Measurements from ENCODE around the gene FSD1.
"Not testable (repeated sequence)": the region's sequence is repeated elsewhere in the genome, so short reads cannot be mapped to it uniquely, and the experiment has no call there.

Gene FSD1

GRCh38 chr19:4304538-4305256, at the start of gene FSD1:
Gene FSD1, plus strand, starts transcription at chr19:4304598. Its CDS starts 149 bp downstream, at chr19:4304747.
- in situ Hi-C loops (cut with MboI; ENCODE audit: low sequenced_read_pairs), result no loop called here

- in situ Hi-C loops (cut with MboI; ENCODE audit: low sequenced_read_pairs), result no loop called here
Observed at GRCh38 chr19:4256563-4256962, 47.8 kb upstream of the FSD1 start.

GRCh38 chr19:4257025-4257424, 47.4 kb upstream of the FSD1 start:
- in situ Hi-C loops (cut with MboI; ENCODE audit: low sequenced_read_pairs), result no loop called here

GRCh38 chr19:4258181-4258580, 46.2 kb upstream of the FSD1 start:
- in situ Hi-C loops (cut with MboI; ENCODE audit: low sequenced_read_pairs), result no loop called here

- in situ Hi-C loops (cut with MboI; ENCODE audit: low sequenced_read_pairs), result no loop called here
Observed at GRCh38 chr19:4260613-4261191, 43.7 kb upstream of the FSD1 start.

- in situ Hi-C loops (cut with MboI; ENCODE audit: low sequenced_read_pairs), result no loop called here
Observed at GRCh38 chr19:4264812-4265211, 39.6 kb upstream of the FSD1 start.

- in situ Hi-C loops (cut with MboI; ENCODE audit: low sequenced_read_pairs), result no loop called here
Observed at GRCh38 chr19:4266253-4267000, 38.0 kb upstream of the FSD1 start.

- in situ Hi-C loops (cut with MboI; ENCODE audit: low sequenced_read_pairs), result no loop called here
Observed at GRCh38 chr19:4267101-4267900, 37.1 kb upstream of the FSD1 start.

- in situ Hi-C loops (cut with MboI; ENCODE audit: low sequenced_read_pairs), result no loop called here
Observed at GRCh38 chr19:4267901-4268815, 36.2 kb upstream of the FSD1 start.

GRCh38 chr19:4268816-4269430, 35.5 kb upstream of the FSD1 start:
- in situ Hi-C loops (cut with MboI; ENCODE audit: low sequenced_read_pairs), result no loop called here

- in situ Hi-C loops (cut with MboI; ENCODE audit: low sequenced_read_pairs), result no loop called here
Observed at GRCh38 chr19:4272894-4273293, 31.5 kb upstream of the FSD1 start.

GRCh38 chr19:4274321-4274686, 30.1 kb upstream of the FSD1 start:
- in situ Hi-C loops (cut with MboI; ENCODE audit: low sequenced_read_pairs), result not testable (repeated sequence)

- in situ Hi-C loops (cut with MboI; ENCODE audit: low sequenced_read_pairs), result no loop called here
Observed at GRCh38 chr19:4277191-4277696, 27.2 kb upstream of the FSD1 start.

GRCh38 chr19:4278010-4278409, 26.4 kb upstream of the FSD1 start:
- in situ Hi-C loops (cut with MboI; ENCODE audit: low sequenced_read_pairs), result no loop called here

GRCh38 chr19:4278419-4279266, 25.8 kb upstream of the FSD1 start, which contains the start of gene SHD:
Gene SHD, plus strand, starts transcription at chr19:4279266. Its CDS starts 798 bp downstream, at chr19:4280064.
- in situ Hi-C loops (cut with MboI; ENCODE audit: low sequenced_read_pairs), result no loop called here

GRCh38 chr19:4279267-4279529, 25.2 kb upstream of the FSD1 start:
- in situ Hi-C loops (cut with MboI; ENCODE audit: low sequenced_read_pairs), result no loop called here

- in situ Hi-C loops (cut with MboI; ENCODE audit: low sequenced_read_pairs), result no loop called here
Observed at GRCh38 chr19:4279530-4280422, 24.6 kb upstream of the FSD1 start.

Data from HL-60/S4 treated with phorbol 12-myristate 13-acetate at 8.2 ng/mL for 4 days and 3 days (cell line).